ENCODE data around the gene TOP1. TPM values are rescaled to one million over a fixed set of nuclear protein-coding genes. Genes with fewer than 3 reads are reported as not detected.
"Not testable (repeated sequence)": the region's sequence is repeated elsewhere in the genome, so short reads cannot be mapped to it uniquely, and the experiment has no call there.

The TOP1 gene
- total RNA-seq, 1 donor from 2014 or later, result 11.7 TPM

DNA sequence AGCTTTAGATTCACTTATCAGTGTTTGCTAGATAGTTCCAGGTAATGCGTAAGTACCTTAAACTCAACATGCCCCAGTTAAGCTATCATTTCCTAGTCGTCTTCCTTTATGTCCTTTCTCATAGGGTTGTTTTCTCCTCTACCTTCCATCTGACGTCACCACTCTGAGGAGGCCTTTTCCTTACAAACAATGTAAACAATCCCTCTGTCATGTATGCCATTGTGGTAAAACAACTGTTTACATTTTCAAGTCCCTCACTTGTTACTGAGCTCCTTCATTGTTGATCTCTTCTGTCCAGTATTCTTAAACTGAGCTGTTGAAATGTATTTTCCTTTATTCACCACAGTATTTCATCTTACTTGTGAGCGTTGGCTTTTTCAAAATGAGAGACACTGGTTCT, 63.3 kb downstream of the TOP1 start:
- no peak for DNase-seq (ENCODE audit: low read depth in 2 of 2)

DNA sequence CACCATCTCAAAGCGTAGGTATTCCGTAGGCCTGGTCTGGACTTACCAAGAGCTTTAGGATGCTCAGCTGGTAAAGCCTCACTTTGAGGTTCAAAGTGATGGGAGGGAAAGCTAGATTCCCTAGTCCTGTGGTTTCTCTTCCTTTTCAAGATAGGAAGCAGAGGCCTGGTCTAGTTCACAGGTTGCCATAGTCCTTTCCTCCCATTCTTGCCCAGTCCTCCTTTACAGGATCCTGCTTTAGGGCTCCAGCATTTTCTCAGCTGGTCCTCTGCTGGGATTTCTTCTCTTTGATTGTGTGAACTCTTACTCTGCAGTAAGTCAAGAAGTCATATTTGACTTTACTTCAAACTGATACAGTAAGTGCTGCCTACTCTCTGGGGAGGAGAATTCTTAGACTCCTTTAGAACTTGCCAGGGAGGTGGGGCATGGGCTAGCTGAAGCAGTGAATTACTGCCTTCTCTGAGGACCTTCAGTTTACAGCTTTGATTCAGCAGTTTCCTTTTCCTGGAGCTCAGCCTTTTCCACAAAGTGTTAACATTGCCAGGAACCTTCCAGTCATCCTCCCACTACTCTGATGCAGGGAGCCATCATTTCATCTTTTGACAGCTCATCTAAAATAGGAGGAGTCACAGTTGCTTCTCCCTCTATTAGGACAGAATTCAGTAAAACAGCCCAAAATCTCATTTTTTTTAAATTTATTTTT, 65.9 kb downstream of the TOP1 start:
- peak in 1 of 2 donors; percentile 43 for DNase-seq (ENCODE audit: low read depth in 2 of 2)

DNA sequence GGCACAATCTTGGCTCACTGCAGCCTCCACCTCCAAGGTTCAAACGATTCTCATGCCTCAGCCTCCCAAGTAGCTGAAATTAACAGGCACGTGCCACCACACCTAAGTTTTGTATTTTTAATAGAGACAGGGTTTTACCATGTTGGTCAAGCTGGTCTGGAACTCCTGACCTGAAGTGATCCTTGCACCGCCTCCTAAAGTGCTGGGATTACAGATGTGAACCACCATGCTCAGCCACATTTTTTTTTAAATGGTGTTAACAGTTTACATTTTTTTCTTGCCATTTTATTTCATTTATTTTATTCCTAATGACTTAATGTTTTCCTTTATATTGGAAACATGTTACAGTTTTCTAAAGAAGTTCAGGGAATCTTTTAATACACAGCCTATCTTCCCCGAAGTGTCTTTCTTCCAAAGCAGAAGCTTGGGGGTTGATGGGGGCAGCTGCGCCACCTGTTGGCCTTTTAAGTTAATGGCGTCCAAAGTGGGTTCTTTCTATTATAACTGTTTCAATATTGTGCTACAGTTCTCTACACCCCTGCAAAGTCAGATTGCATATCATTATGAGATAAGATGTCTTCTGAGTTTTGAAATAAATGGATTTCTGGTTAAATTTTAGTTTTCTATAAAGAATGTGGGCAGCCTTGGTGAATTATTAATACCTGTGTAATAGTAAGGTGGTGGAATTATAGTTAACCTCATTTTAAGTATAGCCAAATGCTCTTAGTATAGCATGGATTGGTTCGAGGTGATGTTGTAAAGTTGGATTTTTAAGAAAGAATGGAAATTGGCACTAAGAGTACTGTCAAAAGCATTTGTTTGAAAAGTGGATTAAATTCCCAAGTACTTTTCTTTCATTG, 66.7 kb downstream of the TOP1 start:
- peak; percentile 71 to 73 for DNase-seq (ENCODE audit: low read depth in 2 of 2)

DNA sequence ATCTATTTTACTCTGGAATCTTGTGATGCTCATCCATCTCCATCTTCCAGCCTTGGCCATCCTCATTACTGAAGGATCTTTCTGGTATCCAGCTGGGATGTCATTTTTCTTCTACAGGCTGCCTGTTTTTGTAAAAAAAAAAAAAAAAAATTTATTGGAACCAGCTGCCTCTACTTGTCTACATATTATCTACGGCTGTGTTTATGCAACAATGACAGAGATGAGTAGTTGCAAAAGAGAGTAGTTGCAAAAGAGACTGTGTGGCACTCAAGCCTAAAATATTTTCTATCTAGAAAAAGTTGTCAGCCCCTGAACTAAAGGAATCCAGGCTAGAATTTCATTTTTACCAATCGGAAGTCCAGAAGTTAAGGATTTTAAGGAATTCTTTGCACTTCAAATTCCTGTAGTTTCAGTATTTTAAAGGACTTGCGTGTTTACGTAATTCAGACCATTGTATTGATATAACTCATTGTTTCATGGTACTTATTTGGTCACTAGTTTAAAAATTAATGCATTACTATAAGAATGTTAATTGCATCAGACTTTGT, 70.2 kb downstream of the TOP1 start:
- no peak for DNase-seq (ENCODE audit: low read depth in 2 of 2)

DNA sequence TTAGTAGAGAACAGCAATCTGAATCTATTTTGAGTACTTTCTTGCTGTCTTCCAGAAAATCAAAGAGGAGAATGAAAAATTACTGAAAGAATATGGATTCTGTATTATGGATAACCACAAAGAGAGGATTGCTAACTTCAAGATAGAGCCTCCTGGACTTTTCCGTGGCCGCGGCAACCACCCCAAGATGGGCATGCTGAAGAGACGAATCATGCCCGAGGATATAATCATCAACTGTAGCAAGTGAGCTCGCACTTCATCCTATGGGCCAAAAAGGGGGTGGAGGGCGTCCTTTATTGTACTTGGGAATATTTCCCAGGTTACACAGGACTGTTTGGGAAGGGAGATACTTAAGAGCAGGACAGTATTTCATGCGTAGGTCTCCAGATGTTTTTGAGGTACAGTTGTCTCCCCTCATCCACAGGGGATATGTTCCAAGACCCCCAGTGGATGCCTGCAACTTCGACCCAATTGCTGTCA, 71.4 kb downstream of the TOP1 start:
- no peak for DNase-seq (ENCODE audit: low read depth in 2 of 2)

DNA sequence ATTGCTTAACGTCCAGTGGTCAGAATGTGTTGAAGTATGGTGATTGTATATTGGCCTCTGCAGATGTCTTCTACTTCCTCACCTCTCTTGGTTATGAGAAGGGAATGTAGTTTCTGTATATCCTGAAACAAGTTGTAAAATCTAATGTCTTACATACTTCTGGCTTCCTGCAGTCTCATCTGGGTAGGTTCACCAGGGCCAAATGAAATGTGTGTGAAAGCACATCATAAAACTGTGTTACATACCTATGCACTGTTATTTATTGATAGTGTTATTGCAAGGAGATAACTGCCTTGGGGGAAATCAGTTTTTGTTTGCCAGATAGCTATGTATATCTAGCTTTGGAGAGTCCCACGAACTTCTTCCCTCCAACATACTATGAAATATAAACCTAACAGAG, 73.0 kb downstream of the TOP1 start:
- DNase-seq (ENCODE audit: low read depth in 2 of 2), result no peak

DNA sequence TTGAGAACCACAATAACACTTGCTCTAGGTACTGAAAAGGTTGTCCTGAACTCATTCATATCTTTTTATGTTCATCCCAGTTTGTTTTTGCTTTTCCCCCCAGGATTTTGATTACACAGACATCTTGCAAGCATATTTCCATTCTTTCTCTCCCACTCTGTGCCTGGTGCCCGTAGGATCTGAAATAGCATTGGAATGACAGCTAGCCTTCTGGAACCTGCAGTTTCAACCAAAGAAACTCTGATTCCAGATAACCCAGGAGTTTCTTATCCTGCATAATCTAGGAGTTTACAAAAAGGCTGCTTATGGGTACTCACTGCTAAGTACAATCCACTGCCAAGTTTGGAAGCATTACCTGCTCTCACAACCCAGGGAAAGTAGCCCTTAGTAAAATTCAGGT, 79.9 kb downstream of the TOP1 start:
- no peak for DNase-seq (ENCODE audit: low read depth in 2 of 2)

DNA sequence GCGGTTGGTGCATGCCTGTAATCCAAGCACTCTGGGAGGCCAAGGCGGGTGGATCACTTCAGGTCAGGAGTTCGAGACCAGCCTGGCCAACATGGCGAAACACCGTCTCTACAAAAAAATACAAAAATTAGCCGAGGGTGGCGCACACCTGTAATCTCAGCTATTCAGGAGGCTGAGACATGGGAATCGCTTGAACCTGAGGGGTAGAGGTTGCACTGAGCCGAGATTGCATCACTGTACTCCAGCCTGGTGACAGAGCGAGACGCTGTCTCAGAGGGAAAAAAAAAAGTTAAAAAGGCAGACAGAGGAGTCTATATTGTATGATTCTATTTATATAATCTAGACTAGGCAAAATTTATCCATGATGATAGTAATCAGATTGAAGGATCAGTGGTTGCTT, 81.4 kb downstream of the TOP1 start:
- no peak for DNase-seq (ENCODE audit: low read depth in 2 of 2)

DNA sequence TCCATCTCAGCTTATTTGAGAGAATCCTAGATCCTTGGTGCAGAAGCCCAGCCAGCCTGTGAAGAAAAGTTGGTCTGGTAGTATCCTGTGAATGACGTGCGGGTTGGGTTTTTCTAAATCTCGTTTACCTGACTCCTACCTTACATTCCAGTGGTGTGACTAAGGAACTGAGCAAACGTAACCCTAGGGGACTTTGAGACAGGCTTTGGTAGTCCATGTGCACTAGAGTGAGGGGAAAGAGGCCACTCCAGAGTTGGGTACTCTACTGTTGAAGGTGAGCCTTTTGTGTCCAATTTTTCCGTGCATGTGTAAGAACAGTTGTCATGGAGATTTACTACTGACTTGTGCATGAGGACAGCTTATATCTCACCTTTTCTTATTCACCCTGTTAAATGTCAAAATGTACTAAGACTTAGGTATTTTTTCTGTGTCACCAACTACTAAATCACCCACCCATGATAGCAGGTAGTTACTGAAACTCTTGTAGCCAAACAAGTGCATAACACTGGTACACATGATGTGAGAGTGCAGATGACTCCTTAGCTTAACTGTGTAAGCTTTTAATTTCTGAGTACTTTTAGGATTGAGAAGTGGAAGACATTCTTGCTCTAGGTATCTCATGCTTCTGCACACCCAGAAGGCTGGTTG, 82.4 kb downstream of the TOP1 start:
- no peak for DNase-seq (ENCODE audit: low read depth in 2 of 2)

DNA sequence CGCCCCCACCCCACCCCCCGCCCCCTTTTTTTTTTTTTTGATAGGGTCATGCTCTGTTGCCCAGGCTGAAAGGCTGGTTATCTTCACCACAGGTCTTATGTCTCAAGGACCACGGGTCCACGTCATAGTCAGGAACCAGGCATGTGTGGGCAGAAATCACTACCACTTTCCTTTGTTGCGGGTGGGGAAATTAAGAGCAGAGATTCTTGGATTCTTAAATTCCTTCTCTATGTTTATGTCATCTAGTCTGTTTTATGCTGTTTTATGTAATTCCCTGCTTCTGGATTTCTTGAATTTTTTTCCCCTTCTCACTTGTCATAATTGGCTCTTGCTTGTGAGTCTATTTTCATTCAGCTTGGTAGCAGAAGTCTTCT, 82.9 kb downstream of the TOP1 start:
- no peak for DNase-seq (ENCODE audit: low read depth in 2 of 2)

DNA sequence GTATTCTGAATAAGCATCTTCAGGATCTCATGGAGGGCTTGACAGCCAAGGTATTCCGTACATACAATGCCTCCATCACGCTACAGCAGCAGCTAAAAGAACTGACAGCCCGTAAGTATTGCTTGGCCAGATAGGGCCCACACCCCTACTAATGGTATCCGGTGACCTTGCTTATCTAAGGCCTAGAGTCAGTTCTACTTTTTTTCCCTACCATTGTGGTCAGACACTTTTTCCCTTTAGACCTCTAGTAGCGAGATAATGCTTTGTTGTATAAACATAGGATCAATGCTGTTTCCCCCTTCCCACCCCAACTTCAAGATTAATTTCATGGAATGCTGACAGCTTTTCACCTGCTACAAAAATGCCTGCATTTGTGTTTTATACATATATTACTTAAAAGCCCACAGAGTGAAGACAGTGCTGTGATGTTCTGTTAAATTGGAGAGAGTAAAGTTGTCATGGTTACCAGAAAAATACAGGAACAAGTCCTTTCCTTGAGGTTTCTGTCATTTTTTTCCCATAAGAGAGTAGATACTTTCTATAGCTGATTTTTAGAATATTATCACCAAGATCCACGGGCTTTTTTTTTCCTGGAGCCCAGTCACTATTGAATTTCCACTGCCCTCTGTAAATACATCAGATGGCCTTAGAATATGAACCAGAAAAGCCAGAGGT, 87.8 kb downstream of the TOP1 start:
- DNase-seq (ENCODE audit: low read depth in 2 of 2), result no peak

DNA sequence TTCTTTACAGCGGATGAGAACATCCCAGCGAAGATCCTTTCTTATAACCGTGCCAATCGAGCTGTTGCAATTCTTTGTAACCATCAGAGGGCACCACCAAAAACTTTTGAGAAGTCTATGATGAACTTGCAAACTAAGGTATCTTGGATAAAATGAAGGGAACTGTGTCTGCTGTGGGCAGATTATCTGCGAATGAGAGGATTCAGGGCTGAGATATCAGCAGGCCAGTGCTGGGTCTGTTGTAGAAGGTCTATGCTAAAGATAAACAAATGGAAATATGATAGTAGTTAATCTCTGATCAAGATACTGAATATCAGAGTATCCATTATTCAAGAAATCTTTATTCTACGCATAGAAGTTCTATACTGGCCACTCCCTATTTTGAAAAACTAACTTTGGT, 89.5 kb downstream of the TOP1 start:
- not testable (repeated sequence) for DNase-seq (ENCODE audit: low read depth in 2 of 2)

DNA sequence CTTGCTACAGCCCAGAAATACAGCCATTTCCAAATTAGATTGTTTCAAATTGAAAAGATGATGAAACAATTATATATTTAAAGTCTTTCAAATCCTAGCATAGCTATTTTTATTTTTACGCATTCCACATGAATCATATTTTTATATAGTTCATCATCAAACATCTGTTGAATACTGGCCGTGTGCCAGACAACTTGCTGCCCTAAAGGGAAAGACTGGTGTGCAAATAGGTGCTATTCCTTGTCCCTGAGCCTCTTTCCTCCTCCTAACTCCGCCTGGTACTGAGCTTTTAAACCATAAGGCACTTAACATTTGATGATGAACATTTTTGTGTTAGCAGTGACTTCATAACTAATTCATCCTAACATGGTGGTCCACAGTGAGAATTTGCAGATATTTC, 90.0 kb downstream of the TOP1 start:
- DNase-seq (ENCODE audit: low read depth in 2 of 2), result peak; percentile 40 to 69

DNA sequence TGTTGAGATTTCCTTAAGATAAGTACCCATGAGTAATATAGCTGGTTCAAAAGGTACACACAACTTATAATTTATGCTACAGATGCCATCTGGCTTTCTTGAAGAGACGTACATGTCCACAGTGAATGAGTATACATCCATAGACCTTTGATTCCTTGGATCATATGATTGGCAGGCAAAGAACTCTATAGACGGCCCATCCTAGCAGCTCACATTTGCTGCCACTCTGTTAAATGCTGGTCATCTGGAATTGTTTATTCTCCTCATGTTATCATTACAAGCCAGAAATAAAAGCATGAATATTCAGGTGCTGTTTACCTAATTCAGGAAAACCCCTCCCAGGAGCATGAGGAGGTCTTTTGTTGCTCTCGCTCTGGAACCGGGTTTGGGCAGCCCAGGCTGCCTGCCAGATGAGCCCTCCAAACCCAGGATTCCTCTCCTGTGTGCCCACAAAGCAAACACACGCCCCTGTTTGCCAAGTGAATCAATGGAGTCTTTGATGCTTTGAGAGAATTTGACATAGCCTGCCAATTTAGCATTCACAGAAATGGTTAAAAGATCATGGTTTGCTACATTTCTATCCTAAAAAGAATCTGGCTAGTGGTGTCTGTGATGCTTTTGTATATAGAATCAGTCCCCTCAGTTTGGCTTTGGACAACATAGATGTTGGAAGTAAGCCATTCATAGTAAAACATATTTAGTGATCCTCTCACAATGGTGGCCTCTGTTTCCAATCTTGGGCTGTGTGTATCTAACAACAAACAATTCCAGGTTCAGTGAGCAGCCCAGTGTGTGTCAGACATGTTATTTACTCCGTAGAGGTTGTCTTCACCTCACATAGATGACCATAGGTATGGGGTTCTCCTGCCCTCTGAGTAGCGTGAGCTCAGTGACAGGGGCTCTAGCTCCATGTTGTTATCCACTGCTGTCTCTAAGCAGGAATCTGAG, 91.3 kb downstream of the TOP1 start:
- no peak for DNase-seq (ENCODE audit: low read depth in 2 of 2)

DNA sequence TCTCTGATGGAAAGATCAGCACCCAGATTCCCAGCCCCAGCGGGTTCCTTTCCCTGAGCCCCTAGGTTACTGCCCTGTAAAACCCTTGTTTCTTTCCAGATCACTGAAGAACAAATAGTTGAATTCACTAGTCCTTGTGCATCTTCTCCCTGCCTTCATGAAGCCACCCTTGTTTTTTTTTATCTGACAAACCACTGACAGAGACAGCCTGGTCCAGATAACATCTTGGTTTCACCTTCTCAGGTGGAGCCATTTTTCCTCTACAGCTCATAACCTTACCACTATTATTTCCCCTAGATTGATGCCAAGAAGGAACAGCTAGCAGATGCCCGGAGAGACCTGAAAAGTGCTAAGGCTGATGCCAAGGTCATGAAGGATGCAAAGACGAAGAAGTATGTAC, 92.8 kb downstream of the TOP1 start:
- no peak for DNase-seq (ENCODE audit: low read depth in 2 of 2)

DNA sequence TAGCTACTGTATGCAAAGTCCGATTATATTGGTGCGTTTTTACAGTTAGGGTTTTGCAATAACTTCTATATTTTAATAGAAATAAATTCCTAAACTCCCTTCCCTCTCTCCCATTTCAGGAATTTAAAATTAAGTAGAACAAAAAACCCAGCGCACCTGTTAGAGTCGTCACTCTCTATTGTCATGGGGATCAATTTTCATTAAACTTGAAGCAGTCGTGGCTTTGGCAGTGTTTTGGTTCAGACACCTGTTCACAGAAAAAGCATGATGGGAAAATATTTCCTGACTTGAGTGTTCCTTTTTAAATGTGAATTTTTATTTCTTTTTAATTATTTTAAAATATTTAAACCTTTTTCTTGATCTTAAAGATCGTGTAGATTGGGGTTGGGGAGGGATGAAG, 95.0 kb downstream of the TOP1 start:
- no peak for DNase-seq (ENCODE audit: low read depth in 2 of 2)

DNA sequence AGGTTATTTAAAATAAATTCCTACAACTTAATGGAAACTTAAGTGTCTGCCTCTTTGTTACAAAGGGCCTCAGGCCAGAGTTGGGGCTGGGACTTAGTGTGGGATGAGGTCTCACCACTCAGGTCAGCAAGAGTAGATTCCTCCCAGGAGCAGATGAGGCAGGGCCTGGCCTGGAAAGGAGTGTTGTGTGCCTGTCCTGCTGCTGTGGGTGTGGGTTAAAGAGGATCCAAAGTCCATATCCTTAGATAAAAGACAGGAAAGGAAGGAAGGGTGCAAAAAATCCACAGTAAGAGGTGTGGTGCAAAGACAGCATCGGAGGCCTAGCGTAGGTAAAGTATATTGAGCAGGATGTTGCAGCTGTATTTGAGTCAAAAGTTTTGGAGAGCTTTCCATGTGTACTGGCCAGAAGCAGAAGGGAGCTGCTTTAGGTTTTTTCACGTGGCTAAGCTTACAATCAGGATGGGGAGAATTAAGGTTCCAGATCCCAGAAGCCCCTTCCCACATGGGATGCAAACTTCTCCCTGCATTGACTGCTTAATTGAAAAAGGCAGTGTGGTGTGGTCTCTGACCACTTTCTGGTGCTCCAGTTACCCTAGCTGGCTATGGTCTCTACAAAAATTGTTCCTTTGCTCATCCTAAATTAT, 96.0 kb downstream of the TOP1 start:
- no peak for DNase-seq (ENCODE audit: low read depth in 2 of 2)

DNA sequence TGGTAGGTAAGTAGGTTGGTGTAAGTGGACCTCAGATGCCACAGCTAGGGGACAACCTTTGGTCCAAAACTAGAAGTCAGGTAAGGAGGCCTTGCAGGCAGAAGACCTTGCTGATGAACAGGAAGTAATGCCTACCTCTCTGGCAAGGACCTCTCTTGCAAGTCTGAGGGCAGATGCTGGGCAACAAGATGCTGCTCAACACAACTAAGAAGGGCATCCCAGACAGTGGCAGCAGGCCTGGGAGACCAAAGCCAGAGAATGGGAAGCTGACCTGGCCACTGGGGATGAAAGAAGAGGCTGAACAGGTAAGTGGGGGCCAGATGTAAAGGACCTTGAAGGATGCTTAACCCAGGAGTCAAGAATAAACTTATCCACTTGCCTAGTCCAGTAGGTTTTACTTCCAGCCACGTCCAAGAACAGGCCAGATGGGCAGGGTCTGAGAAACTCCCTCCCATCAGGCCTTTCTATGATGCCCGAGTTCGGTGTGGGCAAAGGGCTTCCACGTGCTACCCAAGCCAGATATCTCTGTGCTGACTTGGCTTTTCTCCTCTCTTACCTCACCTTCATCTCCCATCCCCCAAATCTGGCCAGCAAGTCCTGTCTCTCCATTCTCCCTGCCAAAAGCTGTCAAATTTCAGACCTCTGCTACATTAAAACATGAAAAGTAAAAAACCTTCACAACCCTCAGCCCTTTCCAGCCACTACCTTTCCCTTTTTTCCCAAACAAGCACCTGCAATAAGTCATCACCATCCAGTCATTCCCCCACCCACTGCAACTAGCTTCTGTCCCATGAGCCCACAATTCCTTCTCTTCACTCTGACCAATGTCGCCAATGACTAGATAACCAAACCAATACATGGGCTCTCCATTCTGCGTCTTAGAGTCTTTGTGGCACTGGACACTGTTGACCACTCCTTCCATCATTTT, 97.2 kb downstream of the TOP1 start:
- DNase-seq (ENCODE audit: low read depth in 2 of 2), result no peak

DNA sequence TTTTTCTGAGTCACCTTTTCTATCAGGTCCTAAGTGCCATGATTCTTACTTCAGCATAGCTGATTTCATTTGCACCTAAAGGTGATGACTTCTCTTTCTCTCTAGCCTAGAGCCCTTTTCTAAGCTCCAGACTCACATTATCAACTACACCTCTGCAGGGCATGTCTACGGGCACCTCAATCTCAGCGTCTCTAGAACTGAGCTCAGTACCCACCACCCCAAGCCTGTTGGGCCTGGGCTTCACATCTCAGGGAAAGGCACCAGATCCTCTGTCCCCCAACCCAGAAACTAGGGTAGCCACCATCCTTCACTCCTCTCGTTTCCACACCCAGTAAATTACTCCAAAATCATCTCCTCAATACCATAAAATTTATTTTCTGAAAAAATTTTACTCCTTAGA, 98.1 kb downstream of the TOP1 start:
- DNase-seq (ENCODE audit: low read depth in 2 of 2), result no peak

All from lung microvascular endothelial cell (primary cell).